Kasumi-1 (cell line): Measurements from ENCODE around the gene GAS7.

Experiments
- DNase-seq, 2 experiments: peaks; one replicate each; lab custom pipeline; 2025; lab: John Stamatoyannopoulos, UW

The GAS7 gene

GRCh38 chr17:10135539-10136257 lies 62.7 kb downstream of the GAS7 start:
- peak; percentile 27 to 54 for DNase-seq

GRCh38 chr17:10130677-10131076 lies 67.7 kb downstream of the GAS7 start:
- DNase-seq = no peak

GRCh38 chr17:10130263-10130662 lies 68.1 kb downstream of the GAS7 start:
- no peak for DNase-seq

DNA sequence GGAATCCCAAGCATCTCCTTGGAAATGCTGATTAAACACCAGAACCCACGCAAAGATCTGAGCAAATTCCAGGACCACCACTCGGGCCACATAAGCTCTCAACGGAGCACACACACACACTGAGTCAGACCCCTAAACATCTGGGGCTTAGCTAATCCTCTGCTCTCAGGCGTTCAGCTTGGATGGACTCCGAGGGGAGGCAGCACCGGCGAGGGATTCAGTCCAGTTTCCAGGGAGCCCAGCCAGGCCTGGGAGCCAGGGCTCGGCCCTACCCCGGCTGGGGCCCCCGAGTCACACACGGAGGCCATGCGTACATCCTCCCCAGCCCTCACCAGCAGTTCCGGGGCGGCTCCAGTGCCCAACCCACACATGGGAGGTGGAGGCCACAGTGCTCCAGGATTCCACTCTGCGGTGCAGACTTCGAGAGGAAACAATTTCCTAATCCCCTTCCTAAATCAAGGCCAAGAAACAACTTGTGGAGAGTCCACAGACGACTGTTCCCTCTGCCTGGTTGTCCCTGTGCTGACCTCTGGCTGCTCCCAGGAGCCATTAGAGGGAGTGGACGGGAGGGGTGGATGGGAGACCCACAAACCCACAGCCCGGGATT lies 70.5 kb downstream of the GAS7 start:
- peak; percentile 38 to 58 for DNase-seq

- peak in 1 of 2 experiments; percentile 4 for DNase-seq
Observed at GRCh38 chr17:10126616-10127501, 71.5 kb downstream of the GAS7 start.

DNA sequence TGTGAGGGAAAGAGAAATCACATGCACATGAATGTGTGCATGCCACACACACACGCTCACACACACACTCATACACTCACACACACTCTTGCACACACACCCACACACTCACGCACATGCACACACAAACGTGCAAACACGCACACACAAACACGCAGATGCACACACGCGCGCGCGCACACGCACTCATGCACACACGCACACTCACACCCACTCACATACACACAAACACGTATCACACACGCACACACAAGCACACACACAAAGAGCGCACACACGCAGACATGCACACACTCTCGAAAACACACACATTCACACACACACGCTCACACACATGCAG lies 72.2 kb downstream of the GAS7 start:
- no peak for DNase-seq

- no peak for DNase-seq
Observed at GRCh38 chr17:10125531-10126275, 72.7 kb downstream of the GAS7 start.

- DNase-seq = no peak
Observed at GRCh38 chr17:10123093-10123492, 75.3 kb downstream of the GAS7 start.

GRCh38 chr17:10121971-10122707 lies 76.3 kb downstream of the GAS7 start:
- DNase-seq = no peak

- DNase-seq = peak; percentile 15 to 30
Observed at GRCh38 chr17:10120749-10121148, 77.7 kb downstream of the GAS7 start.

DNA sequence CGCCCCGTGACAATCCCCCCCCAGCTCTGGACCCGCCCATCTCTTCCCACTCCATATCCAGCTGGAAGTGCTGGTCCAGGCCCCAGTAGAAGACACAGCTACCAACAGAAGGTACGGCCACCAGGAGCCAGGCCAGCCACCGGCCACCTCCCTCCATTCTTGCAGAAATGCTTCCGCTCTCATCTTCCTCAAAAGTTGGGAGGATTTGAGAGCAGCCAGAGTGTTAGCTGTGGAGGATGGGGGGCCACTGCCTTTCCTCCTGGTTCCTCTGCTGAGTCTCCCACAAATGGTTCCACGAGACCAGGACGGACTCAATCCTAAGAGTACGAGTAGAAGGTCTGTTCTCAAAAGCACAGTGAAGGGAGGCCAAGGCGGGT lies 78.3 kb downstream of the GAS7 start:
- peak; percentile 13 to 24 for DNase-seq

DNA sequence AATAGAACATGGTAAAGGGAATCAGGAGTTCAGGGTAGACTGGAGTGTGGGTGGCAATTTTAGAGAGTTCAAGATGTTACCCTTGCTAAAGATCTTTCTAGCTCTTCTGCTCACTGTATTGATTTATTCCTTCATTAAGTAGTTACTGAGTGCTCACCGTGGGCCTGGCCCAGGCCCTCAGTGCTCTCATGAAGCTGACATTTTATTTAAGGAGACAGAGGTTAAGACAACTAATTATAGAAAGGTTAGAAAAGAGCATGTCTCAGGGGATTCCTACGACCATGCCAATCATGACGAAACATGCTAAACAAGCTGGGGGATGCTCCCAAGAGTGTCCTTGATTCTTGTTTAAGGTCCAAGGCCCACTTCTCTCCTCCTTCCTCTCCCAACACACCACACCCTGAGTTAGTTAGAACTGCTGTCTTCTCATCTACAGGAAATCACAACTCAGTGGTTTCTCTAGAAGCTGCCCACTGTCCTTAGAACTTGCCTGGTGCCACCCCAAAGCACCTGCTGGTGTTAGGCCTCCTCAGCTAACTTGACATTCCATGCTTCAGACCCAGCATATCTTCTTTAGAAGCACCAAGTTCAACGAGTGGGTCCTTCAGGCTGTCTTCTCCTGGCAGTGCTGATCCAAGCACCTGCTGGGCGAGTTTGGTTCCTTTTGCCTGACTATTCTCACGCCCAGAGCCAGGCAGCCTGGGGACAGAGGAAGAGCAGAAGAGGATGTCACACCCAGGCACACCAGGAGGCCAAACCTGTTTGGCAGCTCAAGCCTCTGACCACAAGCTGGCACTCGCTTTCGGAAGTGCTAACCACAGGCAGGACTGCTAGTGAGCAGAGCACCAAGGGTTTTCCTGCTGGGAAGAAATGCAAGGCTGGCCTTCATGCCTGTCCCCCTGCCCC lies 79.0 kb downstream of the GAS7 start:
- peak; percentile 25 to 42 for DNase-seq

DNA sequence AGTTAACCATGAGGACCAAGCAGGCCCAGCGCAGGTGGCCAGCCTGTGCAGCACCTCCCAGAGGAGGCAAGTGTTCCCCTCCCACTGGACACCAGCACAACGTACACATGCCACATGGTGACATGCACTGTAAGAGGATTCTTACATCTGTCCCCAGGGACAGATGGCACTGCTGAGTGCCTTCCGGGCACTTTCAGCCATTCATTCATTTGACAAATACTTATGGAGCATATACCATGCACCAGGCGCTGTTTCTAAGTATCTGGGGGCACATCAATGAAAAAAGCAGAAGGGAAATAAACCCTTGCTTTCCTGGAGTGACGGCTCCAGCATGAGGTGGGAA lies 79.6 kb downstream of the GAS7 start:
- DNase-seq = no peak

DNA sequence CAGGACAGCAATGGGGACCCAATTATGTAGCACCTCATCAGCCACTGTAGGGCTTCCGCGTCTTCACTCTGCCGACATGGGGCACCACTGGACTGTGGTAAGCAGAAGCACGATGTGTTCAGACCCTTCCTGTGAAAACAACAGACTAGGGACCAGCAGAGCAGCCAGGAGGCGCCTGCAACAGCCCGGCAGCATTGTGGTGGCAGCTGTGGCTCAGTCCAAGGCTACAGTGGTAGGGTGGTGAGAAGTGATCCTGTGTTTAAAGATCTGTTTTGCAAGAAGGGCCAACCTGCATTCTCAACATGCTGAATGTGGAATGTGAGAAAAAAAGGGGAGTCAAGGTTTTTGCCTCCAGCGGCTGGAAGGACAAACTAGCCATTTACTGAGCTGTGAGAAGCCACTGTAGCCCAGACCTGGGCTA lies 80.8 kb downstream of the GAS7 start:
- peak in 1 of 2 experiments; percentile 1 for DNase-seq

DNA sequence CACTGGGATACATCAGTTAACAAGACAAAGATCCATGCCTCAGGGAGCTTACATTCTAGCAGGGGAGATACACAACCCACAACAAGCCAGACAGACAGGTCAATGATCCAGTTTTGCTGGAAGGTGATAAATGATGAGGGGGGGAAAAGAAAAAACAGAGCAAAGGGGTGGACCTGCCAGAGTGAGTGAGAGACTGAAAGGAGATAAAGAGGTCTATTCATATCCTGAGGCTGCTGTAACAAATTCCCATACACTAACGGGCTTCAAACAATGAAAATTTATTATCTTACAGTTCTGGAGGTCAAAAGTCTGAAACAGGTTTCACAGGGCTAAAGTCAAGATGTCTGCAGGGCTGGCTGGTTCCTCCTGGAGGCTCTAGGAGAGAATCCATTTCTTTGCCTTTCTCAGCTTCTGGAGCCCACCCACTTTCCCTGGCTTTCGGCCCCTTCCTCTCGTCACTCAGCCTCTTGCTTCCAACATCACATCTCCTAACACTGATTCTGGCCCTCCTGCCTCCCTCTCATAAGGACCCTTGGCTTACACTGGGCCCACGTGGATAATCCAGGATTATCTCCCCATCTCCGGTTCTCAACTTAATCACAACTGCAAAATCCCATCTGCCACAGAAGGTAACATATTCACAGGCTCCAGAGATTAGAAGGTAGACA lies 81.5 kb downstream of the GAS7 start:
- no peak for DNase-seq

DNA sequence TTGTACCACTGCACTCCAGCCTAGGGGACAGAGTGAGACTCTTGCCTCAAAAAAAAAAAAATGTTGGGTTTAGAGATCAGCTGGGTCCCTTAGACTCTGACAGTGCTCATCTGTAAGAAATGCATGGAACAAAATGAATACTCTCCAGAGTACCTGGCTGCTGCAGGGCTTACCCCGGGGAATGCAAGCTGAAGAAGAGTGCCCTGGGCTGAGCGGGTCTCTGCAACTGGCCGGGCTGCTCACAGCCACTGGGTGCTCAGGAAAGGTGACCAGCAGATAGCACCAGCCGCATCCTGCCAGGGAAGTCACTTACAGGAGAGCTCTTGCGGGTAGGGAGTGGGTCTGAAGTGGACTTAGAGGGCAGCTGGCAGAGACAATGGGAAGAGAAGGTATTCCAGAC lies 82.1 kb downstream of the GAS7 start:
- DNase-seq = no peak

DNA sequence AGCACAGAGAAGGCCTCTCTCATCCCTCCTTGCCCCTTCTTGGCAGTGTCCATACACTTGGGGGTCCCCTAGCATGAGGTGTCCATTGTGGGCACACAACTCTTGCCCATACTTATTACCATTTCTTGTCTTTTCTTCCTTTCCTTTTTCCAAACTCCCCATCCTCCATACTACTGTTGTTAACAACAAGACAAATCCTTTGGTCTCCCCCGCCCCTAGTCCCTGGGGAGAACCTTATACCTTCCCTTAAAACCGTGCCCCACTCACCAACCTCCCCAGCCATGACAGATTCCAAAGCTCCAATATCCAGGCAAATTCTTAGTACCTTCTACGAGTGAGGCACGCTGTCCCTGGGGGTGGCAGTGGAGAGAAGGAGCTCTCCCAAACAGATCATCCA lies 82.9 kb downstream of the GAS7 start:
- peak; percentile 19 to 55 for DNase-seq

DNA sequence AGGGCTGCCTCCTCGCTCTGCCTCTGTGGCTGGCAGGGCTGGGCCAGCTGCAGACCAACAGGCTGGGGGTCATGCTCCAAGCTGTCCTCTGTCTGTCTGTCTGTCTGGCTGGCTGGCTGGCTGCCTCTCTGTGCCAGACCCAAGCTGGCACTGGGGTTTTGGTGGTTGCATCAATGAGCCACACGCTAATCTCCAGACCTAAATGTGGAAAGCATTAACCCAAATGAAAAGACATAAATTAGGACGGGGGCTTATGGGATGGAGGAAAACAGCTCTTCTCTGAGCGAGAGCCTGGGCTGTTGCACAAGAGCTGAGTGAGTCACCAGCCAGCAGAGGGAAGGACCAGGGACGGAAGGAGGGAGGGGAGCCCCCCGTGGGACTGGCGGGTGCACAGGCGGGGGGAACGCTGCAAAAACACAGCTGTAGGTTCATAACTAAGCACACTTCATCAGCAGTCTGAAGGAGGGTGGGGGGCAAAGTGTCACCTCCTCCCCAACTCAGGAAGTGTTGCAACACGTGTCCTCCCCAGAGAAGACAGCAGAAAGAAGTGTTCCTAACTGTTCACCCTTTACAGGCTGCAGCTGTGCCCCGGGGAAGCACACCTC lies 83.4 kb downstream of the GAS7 start:
- peak; percentile 82 to 93 for DNase-seq

GRCh38 chr17:10112962-10113361 lies 85.4 kb downstream of the GAS7 start:
- DNase-seq = no peak
